GM18505 (cell line): Measurements from ENCODE around the gene KCNK7.
"Not testable (repeated sequence)": the region's sequence is repeated elsewhere in the genome, so short reads cannot be mapped to it uniquely, and the experiment has no call there.

Experiments
- ATAC-seq: cut with Tn5 transposase; IDR thresholded peaks from one replicate; pipeline ENCODE4 v1.9.1; 2021; ENCODE audit not compliant: unreplicated experiment
- POLR2A ChIP-seq: IDR thresholded peaks from 4 replicates; pipeline ENCODE4 v1.6.1; 2011; ENCODE audit warnings: borderline replicate concordance; ENCODE audit not compliant: insufficient read depth, insufficient read length; ENCODE audit errors: extremely low read depth

The KCNK7 gene

GRCh38 chr11:65574109-65574810 lies 21.3 kb downstream of the KCNK7 start:
- peak; percentile 34 for TF ChIP-seq POLR2A
- peak; percentile 32 for ATAC-seq

GRCh38 chr11:65573391-65574079 lies 22.1 kb downstream of the KCNK7 start:
- ATAC-seq: no peak
- no peak for TF ChIP-seq POLR2A

GRCh38 chr11:65572356-65573051 lies 23.1 kb downstream of the KCNK7 start, which contains the start of gene FAM89B:
FAM89B (plus strand) TSS chr11:65572538; CDS start chr11:65572670, 132 bp downstream.
- no peak for ATAC-seq

GRCh38 chr11:65571940-65572339 lies 23.7 kb downstream of the KCNK7 start:
- ATAC-seq: no peak
- TF ChIP-seq POLR2A: no peak

More at GRCh38 chr11:65572356-65573051, 23.1 kb downstream of the KCNK7 start, which contains the start of gene FAM89B:
- peak; percentile 54 for TF ChIP-seq POLR2A

- TF ChIP-seq POLR2A: no peak
- no peak for ATAC-seq
These were observed 24.2 kb downstream of the KCNK7 start for GRCh38 chr11:65571420-65571819.

- peak; percentile 78 for TF ChIP-seq POLR2A
- peak; percentile 60 for ATAC-seq
These were observed 25.4 kb downstream of the KCNK7 start, which contains the start of gene ZNRD2 for GRCh38 chr11:65569973-65570918. ZNRD2 (plus strand) TSS chr11:65570477; CDS start chr11:65570492, 15 bp downstream.

- no peak for TF ChIP-seq POLR2A
- peak; percentile 4 for ATAC-seq
These were observed 26.2 kb downstream of the KCNK7 start for GRCh38 chr11:65569164-65569972.

GRCh38 chr11:65565624-65566453 lies 29.8 kb downstream of the KCNK7 start:
- ATAC-seq: no peak

GRCh38 chr11:65564879-65565559 lies 30.6 kb downstream of the KCNK7 start:
- not testable (repeated sequence) for ATAC-seq

More at GRCh38 chr11:65565624-65566453, 29.8 kb downstream of the KCNK7 start:
- TF ChIP-seq POLR2A: no peak

- ATAC-seq: no peak
- TF ChIP-seq POLR2A: no peak
These were observed 32.0 kb downstream of the KCNK7 start for GRCh38 chr11:65563601-65564000.
